ENCODE data around the gene PRRT4. TPM values are rescaled to one million over a fixed set of nuclear protein-coding genes. Genes with fewer than 3 reads are reported as not detected.

Gene PRRT4
- total RNA-seq, 1 experiment from 2014 or later: 0.85 TPM

DNA sequence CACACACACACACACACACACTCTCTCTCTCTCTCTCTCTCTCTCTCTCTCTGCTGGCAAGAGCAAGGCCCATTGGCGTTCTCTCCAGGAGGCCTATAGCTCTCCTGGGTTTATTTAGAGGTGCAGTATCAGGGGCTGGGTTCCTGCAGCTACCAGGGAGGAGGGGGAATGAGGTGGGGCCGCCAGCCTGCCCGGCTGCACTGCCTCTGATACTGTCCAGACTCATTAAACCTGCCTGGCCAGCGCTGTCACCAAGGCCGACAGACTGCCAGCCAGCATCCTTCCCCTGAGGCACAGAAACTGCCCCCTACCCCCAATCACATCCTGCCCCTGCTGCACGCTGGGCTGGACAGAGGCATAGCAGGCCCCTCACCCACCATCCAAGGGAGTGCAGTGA lies 4.3 kb downstream of the PRRT4 start:
- DNase-seq (ENCODE audit: low read depth, low spot score): no peak
- in situ Hi-C loops (cut with HindIII; ENCODE audit: low pct_unique_long_range_greater_than_20kb, low sequenced_read_pairs): no loop called here

DNA sequence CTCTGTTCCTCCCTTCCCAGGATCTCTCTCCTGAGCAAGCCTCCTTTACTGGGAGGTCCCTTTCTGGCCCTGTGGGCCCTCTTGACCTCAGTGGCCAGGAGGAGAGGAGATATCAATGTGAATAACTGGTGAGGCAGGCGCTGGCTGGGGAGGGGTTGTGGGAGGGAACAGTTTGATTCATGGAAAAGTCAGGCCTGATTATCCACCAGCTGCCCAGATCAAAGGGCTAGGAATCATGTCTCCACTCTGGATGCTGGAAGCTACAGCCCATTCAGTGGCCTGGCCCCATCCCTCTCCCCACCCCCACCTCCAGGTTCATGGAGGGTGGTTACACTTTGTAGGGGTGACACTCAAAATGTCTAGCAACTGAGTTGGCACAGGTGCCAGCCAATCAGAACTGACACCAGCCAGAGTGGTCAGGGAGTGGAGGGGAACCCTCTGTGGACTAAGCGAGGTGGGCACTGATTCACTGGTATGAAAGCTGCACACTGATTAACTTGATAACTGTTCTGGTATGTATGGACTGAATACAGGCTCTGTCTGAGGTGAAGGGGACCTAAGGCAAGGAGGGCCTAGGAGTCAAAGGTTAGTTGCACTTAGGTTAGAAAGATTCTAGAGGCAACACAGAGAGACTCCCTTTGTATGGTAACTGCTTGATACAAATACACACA lies 4.8 kb downstream of the PRRT4 start:
- in situ Hi-C loops (cut with HindIII; ENCODE audit: low pct_unique_long_range_greater_than_20kb, low sequenced_read_pairs): no loop called here
- DNase-seq (ENCODE audit: low read depth, low spot score): no peak

DNA sequence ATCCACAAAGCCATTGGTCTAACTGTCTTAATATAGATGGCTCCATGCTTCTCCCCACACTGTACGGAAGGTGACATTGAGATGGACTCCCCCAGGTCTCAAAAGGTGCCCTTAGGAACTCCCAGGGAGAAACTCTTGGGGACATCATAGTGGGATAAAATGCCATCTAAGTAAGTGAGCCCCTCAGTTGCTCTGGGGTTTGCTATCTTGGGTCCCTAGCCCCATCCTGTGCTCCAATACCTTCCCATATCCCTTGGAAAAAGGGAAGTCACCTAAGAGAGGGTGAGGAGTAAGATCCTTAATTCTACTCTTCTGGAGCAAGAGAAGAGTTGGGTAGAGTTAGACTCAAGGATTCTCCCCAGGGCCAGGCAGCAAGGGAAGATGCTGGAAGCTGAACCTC lies 7.9 kb downstream of the PRRT4 start:
- no peak for DNase-seq (ENCODE audit: low read depth, low spot score)
- in situ Hi-C loops (cut with HindIII; ENCODE audit: low pct_unique_long_range_greater_than_20kb, low sequenced_read_pairs): no loop called here

DNA sequence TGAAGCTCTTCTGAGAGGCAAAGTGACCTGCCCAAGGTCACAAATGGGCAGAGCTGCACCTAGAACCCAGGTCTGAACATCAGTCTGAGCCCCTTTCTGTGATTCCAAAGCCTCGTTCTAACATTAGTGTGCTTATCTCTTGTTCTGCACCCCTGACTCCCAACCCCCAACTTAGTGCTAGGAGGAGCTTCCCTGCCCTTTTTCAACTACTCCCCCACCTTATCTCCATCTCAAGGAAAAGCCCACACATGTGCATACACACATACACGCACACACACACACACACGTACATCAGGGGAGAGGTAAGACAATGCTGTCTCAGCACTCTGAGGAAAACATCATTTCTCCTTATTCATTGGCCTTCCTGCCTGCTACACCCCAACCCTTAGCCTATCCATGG lies 8.3 kb downstream of the PRRT4 start:
- in situ Hi-C loops (cut with HindIII; ENCODE audit: low pct_unique_long_range_greater_than_20kb, low sequenced_read_pairs): no loop called here
- no peak for DNase-seq (ENCODE audit: low read depth, low spot score)

DNA sequence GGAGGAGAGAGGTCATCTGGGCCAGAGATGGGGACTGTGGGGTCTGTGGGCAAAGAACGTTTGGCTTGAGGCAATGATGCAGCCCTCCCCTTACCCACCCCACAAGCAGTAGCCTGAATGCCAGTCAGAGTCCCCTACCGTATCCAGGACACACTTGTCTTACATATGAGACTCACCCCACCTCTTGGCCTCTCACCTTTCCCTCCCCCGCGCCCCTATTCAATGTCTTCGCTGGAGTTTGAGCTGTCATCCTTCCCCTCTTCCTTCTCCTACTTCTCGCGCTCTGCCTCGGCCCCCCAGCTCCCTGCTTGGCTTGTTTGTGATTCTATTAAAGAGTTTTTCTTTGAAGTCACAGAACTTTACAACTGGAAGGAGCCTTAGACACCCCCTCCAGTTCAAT lies 8.9 kb downstream of the PRRT4 start:
- in situ Hi-C loops (cut with HindIII; ENCODE audit: low pct_unique_long_range_greater_than_20kb, low sequenced_read_pairs): no loop called here
- no peak for DNase-seq (ENCODE audit: low read depth, low spot score)

DNA sequence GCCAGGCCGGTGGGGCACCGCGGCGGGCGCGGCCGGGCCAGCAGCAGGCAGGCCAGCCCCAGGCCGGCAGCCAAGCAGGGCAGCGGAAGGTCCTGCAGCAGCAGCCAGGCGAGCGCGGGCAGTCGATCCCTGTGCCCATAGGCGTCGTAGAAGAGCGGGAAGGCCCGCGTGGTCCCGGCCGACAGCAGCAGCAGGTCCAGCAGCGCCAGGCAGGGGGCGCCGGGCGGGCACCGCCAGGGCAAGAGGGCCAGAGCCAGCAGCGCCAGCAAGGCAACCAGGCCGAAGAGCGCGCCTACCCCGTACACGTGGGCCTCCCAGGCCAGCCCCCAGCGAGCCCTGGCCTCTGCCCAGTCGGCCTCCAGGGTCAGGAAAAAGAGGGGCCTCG lies 9.3 kb downstream of the PRRT4 start:
- DNase-seq (ENCODE audit: low read depth, low spot score): no peak
- in situ Hi-C loops (cut with HindIII; ENCODE audit: low pct_unique_long_range_greater_than_20kb, low sequenced_read_pairs): no loop called here

DNA sequence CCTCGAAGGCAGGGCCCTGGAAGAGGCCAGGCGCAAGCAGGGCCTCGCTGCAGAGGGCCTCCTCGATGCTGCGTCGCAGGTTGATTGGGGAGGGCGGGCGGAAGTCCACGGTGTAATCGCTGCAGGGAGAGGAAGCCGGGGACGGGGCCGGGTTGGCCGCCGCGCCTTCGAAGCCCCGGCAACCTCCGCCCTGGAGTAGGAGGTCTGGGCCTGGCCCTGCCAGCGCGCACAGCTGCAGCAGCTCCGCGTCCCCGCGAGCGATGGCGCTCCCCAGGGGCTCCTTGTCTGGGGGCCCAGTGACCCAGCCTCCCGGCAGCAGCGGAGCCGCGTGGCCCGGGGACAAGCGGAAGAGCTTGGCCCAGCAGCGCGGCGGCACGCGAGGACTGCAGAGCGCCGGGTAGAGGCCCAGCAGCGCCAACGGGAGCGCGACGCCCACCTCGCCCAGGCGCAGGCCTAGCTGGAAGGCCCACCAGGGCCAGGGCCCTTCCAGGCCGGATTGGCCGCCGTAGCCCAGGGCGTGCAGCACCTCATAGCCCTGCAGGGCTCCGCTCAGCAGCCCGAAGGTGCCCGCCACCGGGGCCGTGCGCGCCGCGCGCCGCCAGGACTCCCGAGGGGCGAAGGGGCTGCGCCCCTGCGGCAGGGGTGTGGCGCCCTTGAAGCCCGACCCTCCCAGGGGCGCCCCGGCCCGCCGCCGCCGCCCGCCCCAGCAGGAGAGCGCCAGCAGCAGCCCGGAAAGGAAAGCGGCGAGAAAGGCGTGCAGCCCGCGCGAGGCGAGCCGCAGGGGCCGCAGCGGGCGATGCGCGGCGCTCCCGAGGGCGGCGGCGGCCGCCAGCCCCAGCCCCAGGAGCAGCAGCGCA lies 10.0 kb downstream of the PRRT4 start:
- DNase-seq (ENCODE audit: low read depth, low spot score): no peak
- in situ Hi-C loops (cut with HindIII; ENCODE audit: low pct_unique_long_range_greater_than_20kb, low sequenced_read_pairs): no loop called here

DNA sequence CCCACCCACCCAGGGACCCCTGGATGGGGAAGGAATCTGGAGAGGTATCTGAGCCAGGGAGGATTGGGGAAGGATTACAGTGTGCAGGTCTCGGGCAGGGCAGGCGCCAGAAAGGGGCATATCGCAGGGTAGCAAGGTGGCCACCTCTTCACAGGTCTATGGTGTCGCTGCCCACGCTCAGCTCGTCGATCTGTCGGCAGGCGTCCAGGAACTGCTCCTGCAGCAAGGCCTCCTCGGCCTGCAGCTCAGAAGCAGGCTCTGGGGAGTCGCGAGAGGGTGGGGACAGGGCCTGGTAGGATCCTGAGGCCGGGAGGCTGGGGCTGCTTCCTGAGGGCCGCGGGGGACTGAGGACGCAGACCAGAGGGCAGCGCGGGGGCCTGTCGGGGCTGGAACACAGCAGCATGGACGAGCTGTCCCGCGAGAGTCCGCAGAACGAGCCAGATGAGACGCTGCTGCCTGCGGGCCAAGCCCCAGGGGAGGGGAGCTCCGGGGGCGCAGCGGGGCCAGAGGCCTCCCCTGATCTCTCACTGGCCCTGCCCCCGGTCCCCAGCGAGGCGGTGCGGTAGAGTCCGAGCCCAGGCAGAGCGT lies 10.7 kb downstream of the PRRT4 start:
- DNase-seq (ENCODE audit: low read depth, low spot score): no peak
- in situ Hi-C loops (cut with HindIII; ENCODE audit: low pct_unique_long_range_greater_than_20kb, low sequenced_read_pairs): no loop called here

DNA sequence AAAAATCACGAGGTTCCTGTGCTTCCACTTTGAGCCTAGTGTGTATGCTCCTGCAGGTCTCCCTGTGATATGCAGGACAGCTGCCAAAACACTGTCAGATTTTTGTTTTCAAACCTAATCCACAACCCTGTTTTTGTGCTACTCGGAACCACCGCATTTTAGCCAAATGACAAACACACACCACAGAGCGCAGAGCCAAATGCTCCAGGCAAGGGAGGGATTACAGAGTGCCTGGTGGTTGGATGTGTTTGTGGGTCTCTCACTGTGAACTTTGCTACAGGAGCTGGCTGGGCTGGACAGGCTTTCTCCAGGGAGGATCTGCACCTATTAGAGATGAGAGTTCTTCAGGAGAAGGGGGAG lies 12.0 kb downstream of the PRRT4 start:
- DNase-seq (ENCODE audit: low read depth, low spot score): no peak
- in situ Hi-C loops (cut with HindIII; ENCODE audit: low pct_unique_long_range_greater_than_20kb, low sequenced_read_pairs): no loop called here

DNA sequence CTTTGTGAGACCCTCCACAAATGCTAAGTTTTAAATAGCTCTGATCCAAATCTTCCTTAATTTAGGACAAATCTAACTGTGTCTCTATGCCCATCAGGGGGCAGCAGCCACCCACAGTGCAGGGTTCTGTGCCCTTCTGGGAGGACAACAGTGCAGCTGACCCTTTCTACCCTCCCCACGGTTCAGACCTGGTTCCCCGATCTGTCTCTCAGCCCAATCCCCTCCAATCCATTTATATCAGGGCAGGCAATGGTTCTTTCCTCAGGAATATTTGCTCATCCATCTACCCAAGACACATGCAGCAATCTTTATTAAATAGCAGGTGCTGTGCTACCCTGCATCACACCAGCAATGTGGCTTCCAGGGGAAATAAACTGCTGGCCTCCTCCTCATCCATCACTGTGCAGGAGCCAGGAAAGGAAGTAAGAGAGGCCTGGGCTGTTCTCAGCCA lies 13.8 kb downstream of the PRRT4 start:
- in situ Hi-C loops (cut with HindIII; ENCODE audit: low pct_unique_long_range_greater_than_20kb, low sequenced_read_pairs): no loop called here
- DNase-seq (ENCODE audit: low read depth, low spot score): peak; percentile 85

DNA sequence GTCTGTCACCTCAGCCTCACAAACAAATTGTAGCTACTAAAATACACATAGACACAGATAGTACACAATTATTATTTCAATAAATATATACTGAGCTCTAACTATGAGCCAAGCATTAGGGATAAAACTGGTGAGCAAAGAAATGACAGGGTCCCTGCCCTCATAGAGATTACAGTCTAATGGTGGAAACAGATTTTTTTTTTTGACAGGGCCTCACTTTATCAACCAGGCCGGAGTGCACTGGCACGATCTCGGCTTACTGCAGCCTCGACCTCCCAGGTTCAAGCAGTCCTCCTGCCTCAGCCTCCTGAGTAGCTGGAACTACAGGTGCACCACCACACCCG lies 17.1 kb downstream of the PRRT4 start:
- in situ Hi-C loops (cut with HindIII; ENCODE audit: low pct_unique_long_range_greater_than_20kb, low sequenced_read_pairs): no loop called here
- DNase-seq (ENCODE audit: low read depth, low spot score): no peak

DNA sequence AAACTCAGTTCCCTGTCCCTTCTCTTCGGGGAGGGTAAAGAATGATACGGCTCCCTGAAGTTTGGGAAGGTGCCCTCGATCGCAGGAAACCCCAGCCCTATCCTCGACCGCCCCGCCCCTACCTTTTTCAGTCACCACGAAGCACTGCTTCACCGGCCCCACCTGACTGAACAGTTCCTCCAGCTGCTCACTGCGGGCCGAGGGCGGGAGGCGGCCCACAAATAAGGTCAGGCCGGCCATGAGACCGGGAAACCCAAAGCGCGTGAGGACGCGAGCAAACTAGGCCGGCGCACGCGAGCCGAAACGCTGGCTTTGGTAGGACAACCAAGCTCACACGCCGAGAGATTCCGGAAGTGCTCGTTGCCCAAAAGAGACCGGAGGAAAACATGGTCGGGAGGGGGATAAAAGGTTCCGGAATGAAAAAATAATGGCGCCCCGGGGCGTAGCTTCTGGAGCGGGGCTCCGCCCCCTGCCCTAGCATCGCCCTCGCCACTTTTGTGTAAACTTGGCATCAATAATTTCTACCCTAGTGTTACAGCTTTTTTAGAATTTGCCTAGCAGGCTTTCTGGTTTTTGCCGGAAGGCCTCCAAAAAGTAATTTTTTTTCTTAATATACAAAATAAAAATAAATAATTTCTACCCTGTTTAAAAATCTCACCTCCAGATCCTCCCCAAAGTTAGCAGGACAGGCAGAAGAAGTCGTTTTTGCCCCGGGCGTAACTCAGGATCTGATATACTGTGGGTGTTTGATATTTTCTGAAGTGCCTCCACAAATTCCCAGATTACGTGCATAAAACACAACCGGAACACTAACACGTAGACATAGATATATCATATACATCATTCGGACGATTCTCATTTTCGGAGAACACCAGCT lies 17.7 kb downstream of the PRRT4 start, which contains the start of gene RBM28:
TSS of gene RBM28 (minus strand) at position 355 of the 877 bp plus-strand sequence. CDS start at position 240, 115 bp downstream.
- DNase-seq (ENCODE audit: low read depth, low spot score): peak; percentile 97
- in situ Hi-C loops (cut with HindIII; ENCODE audit: low pct_unique_long_range_greater_than_20kb, low sequenced_read_pairs): no loop called here

DNA sequence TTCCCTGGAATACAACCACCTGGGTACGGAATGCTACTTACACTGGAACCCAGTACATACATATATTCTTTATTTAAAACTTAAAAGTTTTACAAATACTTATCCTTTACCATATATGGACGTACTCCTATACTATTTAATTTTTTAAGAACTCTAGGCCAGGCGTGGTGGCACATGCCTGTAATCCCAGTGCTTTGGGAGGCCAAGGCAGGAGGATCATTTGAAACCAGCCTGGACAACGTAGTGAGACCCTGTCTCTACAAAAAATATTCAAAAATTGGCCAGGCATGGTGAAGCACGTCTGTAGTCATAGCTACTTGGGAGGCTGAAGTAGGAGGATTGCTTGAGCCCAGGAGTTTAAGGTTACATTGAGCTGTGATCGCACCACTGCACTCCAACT lies 19.8 kb downstream of the PRRT4 start:
- in situ Hi-C loops (cut with HindIII; ENCODE audit: low pct_unique_long_range_greater_than_20kb, low sequenced_read_pairs): no loop called here
- no peak for DNase-seq (ENCODE audit: low read depth, low spot score)

DNA sequence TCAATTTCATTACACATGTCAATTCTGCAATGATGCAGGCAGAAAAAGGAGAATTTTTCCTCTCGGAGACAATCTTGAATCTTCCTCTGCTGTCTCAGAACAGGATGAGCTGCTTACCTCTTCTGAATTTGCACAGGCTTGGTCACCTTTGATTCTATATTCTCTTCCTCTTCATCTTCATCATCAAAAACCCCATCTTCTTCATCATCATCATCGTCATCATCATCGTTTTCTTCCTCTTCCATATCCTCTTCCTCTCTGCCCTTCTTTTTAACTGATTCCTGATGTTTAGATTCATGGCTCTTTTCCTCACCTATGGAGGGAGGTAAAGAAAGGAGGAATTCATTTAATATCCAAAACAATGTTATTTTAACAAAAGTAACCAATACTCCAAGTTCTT lies 25.8 kb downstream of the PRRT4 start:
- no peak for DNase-seq (ENCODE audit: low read depth, low spot score)
- in situ Hi-C loops (cut with HindIII; ENCODE audit: low pct_unique_long_range_greater_than_20kb, low sequenced_read_pairs): no loop called here

DNA sequence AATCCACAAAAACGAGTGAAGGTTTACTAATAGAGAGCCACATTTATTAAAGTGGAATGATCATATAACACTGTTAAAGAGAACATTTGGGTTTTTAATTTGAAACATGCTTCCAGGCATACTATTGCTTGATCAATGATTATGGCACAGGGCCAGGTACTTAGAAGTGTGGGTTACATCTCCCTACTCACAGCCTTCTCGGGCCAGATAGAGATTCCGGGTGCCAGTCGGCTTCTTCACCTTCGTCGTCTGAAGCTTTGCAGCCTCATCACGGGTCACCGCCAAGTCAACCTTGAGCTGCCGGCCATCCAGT lies 37.2 kb downstream of the PRRT4 start:
- DNase-seq (ENCODE audit: low read depth, low spot score): no peak
- in situ Hi-C loops (cut with HindIII; ENCODE audit: low pct_unique_long_range_greater_than_20kb, low sequenced_read_pairs): no loop called here

DNA sequence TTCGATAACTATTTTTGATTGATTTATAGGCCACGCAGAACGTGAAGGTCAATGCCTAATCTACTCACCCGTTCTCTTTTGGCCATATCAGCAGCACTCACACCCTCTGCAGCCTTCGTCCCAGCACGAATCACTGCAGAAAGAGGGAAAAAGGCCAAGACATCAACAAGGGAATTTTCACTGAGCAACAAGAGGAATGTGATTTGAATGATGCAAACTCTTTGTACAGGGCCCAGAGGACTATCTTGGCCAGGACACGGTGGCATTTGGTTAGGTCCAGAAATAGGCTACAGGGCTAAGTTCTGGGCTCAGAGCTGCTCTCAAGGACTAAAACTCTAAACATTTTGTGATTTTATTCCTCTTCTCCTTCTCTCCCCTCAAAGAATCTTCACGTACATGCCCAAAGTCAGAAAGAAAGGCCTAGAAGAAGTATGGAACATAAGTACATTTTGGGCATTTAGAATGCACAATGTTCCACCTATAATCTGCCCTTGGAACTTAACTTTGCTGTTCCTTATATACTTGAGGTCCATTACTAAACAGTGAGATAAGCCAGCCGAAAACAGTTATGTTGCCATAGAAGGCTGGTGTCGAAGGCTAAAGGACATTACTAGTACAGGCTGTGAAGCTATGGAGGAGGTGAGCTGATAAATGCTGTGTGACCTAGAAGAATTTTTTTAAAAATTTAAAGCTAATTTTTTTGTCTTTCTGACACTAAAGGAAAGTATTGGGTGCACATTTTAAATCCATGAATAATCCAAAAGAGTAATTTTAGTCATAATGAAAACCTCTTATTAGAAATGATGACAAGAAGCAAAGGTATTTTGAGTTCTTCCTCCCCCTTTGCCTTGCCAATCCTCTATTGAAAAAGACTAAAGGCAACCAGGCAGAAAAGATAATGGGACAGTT lies 37.8 kb downstream of the PRRT4 start:
- in situ Hi-C loops (cut with HindIII; ENCODE audit: low pct_unique_long_range_greater_than_20kb, low sequenced_read_pairs): no loop called here
- no peak for DNase-seq (ENCODE audit: low read depth, low spot score)

DNA sequence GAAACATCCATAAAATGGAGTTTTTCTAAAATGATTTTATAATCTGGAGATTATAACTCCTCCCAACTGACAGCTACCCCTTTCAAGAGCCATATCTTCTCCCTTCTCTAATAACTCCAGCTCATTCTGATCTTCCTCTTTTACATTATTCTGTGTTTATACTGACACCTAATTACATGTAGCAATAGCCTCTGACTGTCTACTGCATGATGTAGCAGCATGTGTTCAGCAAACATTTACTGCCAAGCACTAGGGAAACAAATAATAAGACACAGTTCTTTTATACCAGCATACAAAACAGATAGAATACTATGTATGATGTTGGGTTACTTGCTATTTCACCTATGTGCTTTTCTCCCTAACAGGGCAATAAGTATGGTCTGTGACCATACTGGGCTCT lies 38.5 kb downstream of the PRRT4 start:
- in situ Hi-C loops (cut with HindIII; ENCODE audit: low pct_unique_long_range_greater_than_20kb, low sequenced_read_pairs): no loop called here

More for the DNA sequence above, 38.5 kb downstream of the PRRT4 start:
- no peak for DNase-seq (ENCODE audit: low read depth, low spot score)
